Neural cell (in vitro differentiated cells): ENCODE measurements around the gene CYP4F12. TPM values are rescaled to one million over a fixed set of nuclear protein-coding genes. Genes with fewer than 3 reads are reported as not detected.

ENCODE experiments used
- H2AFZ ChIP-seq: fragments of 200-600, 300-800 bp; sonication (generic), shearing (Covaris generic); 2 replicates; pipeline ENCODE4 v1.6.0; 2014; ENCODE audit warnings: low read depth, mild to moderate bottlenecking, antibody characterized with exemption, low read length, moderate library complexity
- H3F3A ChIP-seq: fragments of 200-600 bp; shearing (Covaris generic); 2 replicates; pipeline ENCODE4 v1.6.1; 2016; ENCODE audit warnings: mild to moderate bottlenecking, moderate library complexity, mixed read lengths, antibody characterized with exemption, low read length; ENCODE audit not compliant: insufficient read depth, poor library complexity, severe bottlenecking
- H3K27ac ChIP-seq: fragments of 200-600, 300-800 bp; sonication (generic), shearing (Covaris generic); 2 replicates; pipeline ENCODE4 v1.5.1; 2014; ENCODE audit warnings: mild to moderate bottlenecking, low read length, moderate library complexity
- H3K27me3 ChIP-seq: fragments of 300-800, 200-600 bp; sonication (generic), shearing (Covaris generic); 2 replicates; pipeline ENCODE4 v1.6.0; 2014; ENCODE audit warnings: mild to moderate bottlenecking, low read depth, low read length, moderate library complexity; ENCODE audit not compliant: insufficient read depth
- H3K36me3 ChIP-seq: fragments of 300-800, 200-600 bp; sonication (generic), shearing (Covaris generic); 2 replicates; pipeline ENCODE4 v1.5.1; 2014; ENCODE audit warnings: mild to moderate bottlenecking, antibody characterized with exemption, low read length, moderate library complexity; ENCODE audit not compliant: insufficient read depth
- H3K4me2 ChIP-seq: fragments of 300-800, 200-600 bp; sonication (generic), shearing (Covaris generic); 2 replicates; pipeline ENCODE4 v1.6.0; 2014; ENCODE audit warnings: mild to moderate bottlenecking, low read length
- H3K4me3 ChIP-seq: fragments of 300-800, 200-600 bp; sonication (generic), shearing (Covaris generic); 2 replicates; pipeline ENCODE4 v1.5.1; 2014; ENCODE audit warnings: mild to moderate bottlenecking, low read length, moderate library complexity
- H3K79me2 ChIP-seq: fragments of 200-600 bp; shearing (Covaris generic); replicated peaks from 2 replicates; pipeline ENCODE4 v1.6.0; 2014; ENCODE audit warnings: mild to moderate bottlenecking, low read length, moderate library complexity; ENCODE audit not compliant: insufficient read depth
- H3K9ac ChIP-seq: fragments of 300-800, 200-600 bp; sonication (generic), shearing (Covaris generic); 2 replicates; pipeline ENCODE4 v1.6.1; 2016; ENCODE audit warnings: mild to moderate bottlenecking, low read length, mixed read lengths
- H3K9me2 ChIP-seq: fragments of 200-600 bp; shearing (Covaris generic); 2 replicates; pipeline ENCODE4 v1.6.1; 2016; ENCODE audit warnings: mild to moderate bottlenecking, low read length, mixed read lengths; ENCODE audit not compliant: insufficient read depth
- H3K9me3 ChIP-seq: fragments of 200-600, 300-800 bp; sonication (generic), shearing (Covaris generic); 2 replicates; pipeline ENCODE4 v1.6.1; 2016; ENCODE audit warnings: mild to moderate bottlenecking, mixed run types, low read length, moderate library complexity, mixed read lengths
- H4K20me1 ChIP-seq: fragments of 200-600 bp; shearing (Covaris generic); 2 replicates; pipeline ENCODE4 v1.6.1; 2016; ENCODE audit warnings: mild to moderate bottlenecking, mixed run types; ENCODE audit not compliant: insufficient read depth
- EP300 ChIP-seq: fragments of 450-650 bp; conservative IDR thresholded peaks from 2 replicates; pipeline ENCODE4 v1.6.1; 2014; ENCODE audit warnings: antibody characterized with exemption, mild to moderate bottlenecking, moderate library complexity; ENCODE audit not compliant: poor library complexity, severe bottlenecking
- EZH2 ChIP-seq: fragments of 200-600, 300-800 bp; shearing (Covaris generic), sonication (generic); IDR thresholded peaks from 2 replicates; pipeline ENCODE4 v1.6.1; 2014; ENCODE audit warnings: antibody characterized with exemption, low read length, borderline replicate concordance, mild to moderate bottlenecking; ENCODE audit not compliant: insufficient read depth, poor library complexity, severe bottlenecking
- MXI1 ChIP-seq: fragments of 450-650 bp; conservative IDR thresholded peaks from 2 replicates; pipeline ENCODE4 v1.6.1; 2014; ENCODE audit warnings: antibody characterized with exemption, mild to moderate bottlenecking; ENCODE audit not compliant: poor library complexity, severe bottlenecking
- POLR2AphosphoS5 ChIP-seq: IDR thresholded peaks from 2 replicates; pipeline ENCODE4 v1.6.1; 2012
- RAD21 ChIP-seq: fragments of 450-650 bp; conservative IDR thresholded peaks from 2 replicates; pipeline ENCODE4 v1.6.1; 2014; ENCODE audit warnings: antibody characterized with exemption, mild to moderate bottlenecking, moderate library complexity
- SMC3 ChIP-seq: fragments of 450-650 bp; conservative IDR thresholded peaks from 2 replicates; pipeline ENCODE4 v1.6.1; 2014; ENCODE audit warnings: antibody characterized with exemption, mild to moderate bottlenecking, moderate library complexity; ENCODE audit not compliant: poor library complexity
- TAF1 ChIP-seq: IDR thresholded peaks from 2 replicates; pipeline ENCODE4 v1.6.1; 2012; ENCODE audit warnings: low read depth
- polyA plus RNA-seq: library from polyadenylated mRNA; depleted of rRNA; stranded (reverse); fragments of >200 nt; gene quantifications from 2 replicates; pipeline ENCODE4 v1.2.3, GENCODE V29; 2014
- TF ChIP-seq, protein P1 (sequence below): fragments of 450-650 bp; IDR thresholded peaks from 2 replicates; pipeline ENCODE4 v1.5.1; 2014; ENCODE audit warnings: antibody characterized with exemption, mild to moderate bottlenecking, moderate library complexity; ENCODE audit not compliant: poor library complexity, severe bottlenecking
- TF ChIP-seq, protein P2 (sequence below): IDR thresholded peaks from 2 replicates; pipeline ENCODE4 v1.6.1; 2012; ENCODE audit warnings: borderline replicate concordance

Gene CYP4F12
- polyA plus RNA-seq, 1 donor from 2014 or later, result not detected

DNA sequence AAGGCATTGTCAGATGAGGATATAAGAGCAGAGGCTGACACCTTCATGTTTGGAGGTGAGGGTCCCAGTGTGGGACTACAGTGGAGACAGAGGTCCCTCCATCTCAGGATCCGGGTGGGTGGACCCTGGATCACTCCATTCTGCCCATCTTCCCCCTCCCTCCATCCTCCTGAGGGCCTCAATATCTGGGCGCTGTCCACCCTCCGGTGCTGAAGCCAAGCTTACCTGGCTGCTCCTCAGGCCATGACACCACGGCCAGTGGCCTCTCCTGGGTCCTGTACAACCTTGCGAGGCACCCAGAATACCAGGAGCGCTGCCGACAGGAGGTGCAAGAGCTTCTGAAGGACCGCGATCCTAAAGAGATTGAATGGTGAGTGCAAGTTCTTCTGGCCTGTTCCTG is 11.9 kb downstream of the CYP4F12 start:
- H3K79me2 ChIP-seq, result no peaks in the 10 kb centered on the region
- H3K27ac ChIP-seq, result no peak overlapping the region
- TF ChIP-seq POLR2AphosphoS5, result no peak
- H3K9me2 ChIP-seq, result no peaks in the 10 kb centered on the region
- no peak overlapping the region for H3K4me3 ChIP-seq
- no peak overlapping the region for H2AFZ ChIP-seq
- no peaks in the 10 kb centered on the region for H3K27me3 ChIP-seq
- no peak overlapping the region for H3K4me2 ChIP-seq
- H3K9ac ChIP-seq, result no peak overlapping the region
- H3F3A ChIP-seq, result no peaks in the 10 kb centered on the region
- H4K20me1 ChIP-seq, result no peaks in the 10 kb centered on the region
- no peaks in the 10 kb centered on the region for H3K36me3 ChIP-seq
- peaks cover under 1% of the 10 kb centered on the region for H3K9me3 ChIP-seq

GRCh38 chr19:15696654-15697194 is 23.8 kb downstream of the CYP4F12 start:
- Histone ChIP-seq H3K4me2 (no peak overlapping the region), H2AFZ (no peak overlapping the region), H3K79me2 (no peaks in the 10 kb centered on the region), H3K9me2 (no peaks in the 10 kb centered on the region), H3K27ac (no peak overlapping the region), H3K36me3 (no peaks in the 10 kb centered on the region), H3F3A (no peaks in the 10 kb centered on the region), H3K4me3 (no peak overlapping the region), H3K9me3 (peaks cover 6% of the 10 kb centered on the region), H3K9ac (no peak overlapping the region), H3K27me3 (no peaks in the 10 kb centered on the region), H4K20me1 (no peaks in the 10 kb centered on the region)
- TF ChIP-seq SMC3 (no peak), EP300 (no peak), POLR2AphosphoS5 (no peak), MXI1 (no peak), EZH2 (no peak), TAF1 (no peak), RAD21 (no peak)
- TF ChIP-seq, protein P1, sequence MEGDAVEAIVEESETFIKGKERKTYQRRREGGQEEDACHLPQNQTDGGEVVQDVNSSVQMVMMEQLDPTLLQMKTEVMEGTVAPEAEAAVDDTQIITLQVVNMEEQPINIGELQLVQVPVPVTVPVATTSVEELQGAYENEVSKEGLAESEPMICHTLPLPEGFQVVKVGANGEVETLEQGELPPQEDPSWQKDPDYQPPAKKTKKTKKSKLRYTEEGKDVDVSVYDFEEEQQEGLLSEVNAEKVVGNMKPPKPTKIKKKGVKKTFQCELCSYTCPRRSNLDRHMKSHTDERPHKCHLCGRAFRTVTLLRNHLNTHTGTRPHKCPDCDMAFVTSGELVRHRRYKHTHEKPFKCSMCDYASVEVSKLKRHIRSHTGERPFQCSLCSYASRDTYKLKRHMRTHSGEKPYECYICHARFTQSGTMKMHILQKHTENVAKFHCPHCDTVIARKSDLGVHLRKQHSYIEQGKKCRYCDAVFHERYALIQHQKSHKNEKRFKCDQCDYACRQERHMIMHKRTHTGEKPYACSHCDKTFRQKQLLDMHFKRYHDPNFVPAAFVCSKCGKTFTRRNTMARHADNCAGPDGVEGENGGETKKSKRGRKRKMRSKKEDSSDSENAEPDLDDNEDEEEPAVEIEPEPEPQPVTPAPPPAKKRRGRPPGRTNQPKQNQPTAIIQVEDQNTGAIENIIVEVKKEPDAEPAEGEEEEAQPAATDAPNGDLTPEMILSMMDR, result no peak
- TF ChIP-seq, protein P2, sequence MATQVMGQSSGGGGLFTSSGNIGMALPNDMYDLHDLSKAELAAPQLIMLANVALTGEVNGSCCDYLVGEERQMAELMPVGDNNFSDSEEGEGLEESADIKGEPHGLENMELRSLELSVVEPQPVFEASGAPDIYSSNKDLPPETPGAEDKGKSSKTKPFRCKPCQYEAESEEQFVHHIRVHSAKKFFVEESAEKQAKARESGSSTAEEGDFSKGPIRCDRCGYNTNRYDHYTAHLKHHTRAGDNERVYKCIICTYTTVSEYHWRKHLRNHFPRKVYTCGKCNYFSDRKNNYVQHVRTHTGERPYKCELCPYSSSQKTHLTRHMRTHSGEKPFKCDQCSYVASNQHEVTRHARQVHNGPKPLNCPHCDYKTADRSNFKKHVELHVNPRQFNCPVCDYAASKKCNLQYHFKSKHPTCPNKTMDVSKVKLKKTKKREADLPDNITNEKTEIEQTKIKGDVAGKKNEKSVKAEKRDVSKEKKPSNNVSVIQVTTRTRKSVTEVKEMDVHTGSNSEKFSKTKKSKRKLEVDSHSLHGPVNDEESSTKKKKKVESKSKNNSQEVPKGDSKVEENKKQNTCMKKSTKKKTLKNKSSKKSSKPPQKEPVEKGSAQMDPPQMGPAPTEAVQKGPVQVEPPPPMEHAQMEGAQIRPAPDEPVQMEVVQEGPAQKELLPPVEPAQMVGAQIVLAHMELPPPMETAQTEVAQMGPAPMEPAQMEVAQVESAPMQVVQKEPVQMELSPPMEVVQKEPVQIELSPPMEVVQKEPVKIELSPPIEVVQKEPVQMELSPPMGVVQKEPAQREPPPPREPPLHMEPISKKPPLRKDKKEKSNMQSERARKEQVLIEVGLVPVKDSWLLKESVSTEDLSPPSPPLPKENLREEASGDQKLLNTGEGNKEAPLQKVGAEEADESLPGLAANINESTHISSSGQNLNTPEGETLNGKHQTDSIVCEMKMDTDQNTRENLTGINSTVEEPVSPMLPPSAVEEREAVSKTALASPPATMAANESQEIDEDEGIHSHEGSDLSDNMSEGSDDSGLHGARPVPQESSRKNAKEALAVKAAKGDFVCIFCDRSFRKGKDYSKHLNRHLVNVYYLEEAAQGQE, result no peak
